Erythroblast (primary cell): ENCODE data around the gene TSHZ2.

Experiments used
- DNase-seq, 2 experiments: peaks; one replicate each; lab custom pipeline; 2025; lab: John Stamatoyannopoulos, UW
- GATA1 ChIP-seq: IDR thresholded peaks from 2 replicates; pipeline ENCODE4 v1.6.1; 2011; ENCODE audit warnings: low read depth, mild to moderate bottlenecking, control low read depth, low read length, moderate library complexity
- POLR2A ChIP-seq: IDR thresholded peaks from 2 replicates; pipeline ENCODE4 v1.6.1; 2011; ENCODE audit warnings: mild to moderate bottlenecking, low read length

The TSHZ2 gene

GRCh38 chr20:53149148-53149889 is 177.2 kb downstream of the TSHZ2 start:
- no peak for DNase-seq
- TF ChIP-seq POLR2A = no peak
- TF ChIP-seq GATA1 = no peak

DNA sequence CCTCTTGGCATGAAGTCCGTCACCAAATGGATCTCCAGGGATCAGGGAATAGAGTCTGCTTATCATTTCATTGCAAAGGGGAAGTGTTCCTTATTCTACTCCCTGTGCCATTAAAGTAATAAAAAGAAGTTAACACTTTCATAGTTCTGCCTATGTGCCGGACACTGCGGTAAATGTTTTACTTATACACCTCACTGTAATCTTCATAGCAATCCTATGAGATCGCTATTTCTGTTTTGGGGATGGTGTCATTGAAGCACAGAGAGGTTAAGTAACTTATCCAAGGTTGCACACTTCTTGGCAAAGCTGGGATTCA is 177.7 kb downstream of the TSHZ2 start:
- TF ChIP-seq GATA1 (no peak), POLR2A (no peak)
- no peak for DNase-seq

DNA sequence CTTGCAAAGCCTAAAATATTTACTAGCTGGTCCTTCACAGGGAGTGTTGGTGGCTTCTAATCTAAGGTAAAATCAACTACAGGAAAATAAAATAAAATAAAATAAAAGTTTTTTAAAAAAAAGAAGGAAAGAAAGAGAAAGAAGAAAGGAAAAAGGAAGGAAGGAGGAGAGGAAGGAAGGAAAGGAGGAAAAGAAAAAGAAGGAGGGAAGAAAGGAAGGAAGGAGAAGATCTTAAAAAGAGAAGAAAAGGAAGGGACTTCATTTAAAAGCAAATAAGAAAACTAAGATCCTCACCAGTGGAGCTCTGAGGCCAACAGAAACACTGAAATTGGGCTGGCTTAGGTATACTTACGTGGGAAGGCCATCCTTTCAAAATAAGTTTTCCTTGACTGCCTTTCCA is 178.4 kb downstream of the TSHZ2 start:
- no peak for DNase-seq
- TF ChIP-seq POLR2A (no peak), GATA1 (no peak)

GRCh38 chr20:53152228-53152627 is 180.1 kb downstream of the TSHZ2 start:
- TF ChIP-seq GATA1 (no peak), POLR2A (no peak)
- DNase-seq = no peak

DNA sequence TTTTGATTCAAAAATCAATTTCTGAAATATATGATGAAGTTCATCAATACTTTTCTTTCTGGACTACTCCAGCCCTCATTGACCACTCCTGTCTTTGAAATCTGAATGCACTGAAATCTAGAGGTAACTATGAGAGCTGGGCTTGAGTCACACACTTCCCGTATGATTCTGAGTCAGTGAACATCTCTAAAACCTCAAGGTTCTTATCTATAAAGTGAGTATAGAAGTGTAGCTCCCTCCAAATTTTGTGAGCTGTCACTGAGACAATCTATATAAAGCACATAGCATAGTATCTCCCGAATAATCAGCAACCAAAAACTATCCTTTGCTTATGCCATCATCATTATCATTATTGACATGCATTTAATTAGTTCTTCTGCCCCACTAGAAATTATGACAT is 182.4 kb downstream of the TSHZ2 start:
- peak in 1 of 2 experiments; percentile 12 for DNase-seq
- TF ChIP-seq GATA1 = no peak
- TF ChIP-seq POLR2A = no peak

DNA sequence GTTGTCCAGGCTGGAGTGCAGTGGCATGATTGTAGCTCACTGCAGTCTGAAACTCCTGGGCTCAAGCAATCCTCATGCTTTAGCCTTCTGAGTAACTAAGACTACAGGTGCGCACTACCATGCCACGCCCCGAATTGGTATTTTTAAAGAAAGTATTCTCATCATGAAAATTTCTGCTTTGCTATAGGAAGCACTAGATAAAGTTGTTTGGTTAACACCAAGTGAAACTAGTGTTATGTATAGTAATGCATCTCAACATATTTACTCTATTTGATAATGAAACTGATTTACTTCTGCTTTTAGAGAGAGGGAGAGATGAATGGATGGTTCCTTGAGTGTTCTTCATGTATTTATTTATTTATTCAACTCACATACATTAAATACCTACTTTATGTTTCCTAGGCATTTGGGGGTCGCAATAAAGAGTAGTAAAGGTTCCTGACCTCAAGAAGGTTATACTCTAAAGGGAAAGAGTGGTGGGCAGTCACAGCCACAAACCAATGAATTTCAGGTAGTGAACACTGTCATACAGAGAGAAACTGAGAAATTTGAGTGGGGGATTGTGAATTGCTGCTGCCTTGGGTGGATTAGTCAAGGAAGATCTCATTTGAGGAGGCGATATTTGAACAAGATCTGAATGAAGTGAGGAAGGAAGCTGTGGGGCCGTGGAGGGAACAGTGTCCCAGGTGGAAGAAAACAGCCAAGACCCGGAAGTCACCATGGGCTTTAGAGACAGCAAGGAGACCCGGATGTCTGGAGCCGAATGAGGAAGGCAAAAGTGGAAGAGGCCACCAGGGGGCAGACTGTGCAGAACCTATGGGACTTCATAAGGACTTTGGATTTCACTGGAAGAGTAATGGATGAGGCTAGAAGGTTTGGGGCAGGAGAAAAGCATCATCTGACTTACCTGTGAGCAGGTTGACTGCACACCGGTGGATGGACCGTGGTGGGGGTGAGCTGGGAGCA is 185.6 kb downstream of the TSHZ2 start:
- TF ChIP-seq GATA1 = no peak
- TF ChIP-seq POLR2A = no peak
- DNase-seq = peak; percentile 58 to 74

DNA sequence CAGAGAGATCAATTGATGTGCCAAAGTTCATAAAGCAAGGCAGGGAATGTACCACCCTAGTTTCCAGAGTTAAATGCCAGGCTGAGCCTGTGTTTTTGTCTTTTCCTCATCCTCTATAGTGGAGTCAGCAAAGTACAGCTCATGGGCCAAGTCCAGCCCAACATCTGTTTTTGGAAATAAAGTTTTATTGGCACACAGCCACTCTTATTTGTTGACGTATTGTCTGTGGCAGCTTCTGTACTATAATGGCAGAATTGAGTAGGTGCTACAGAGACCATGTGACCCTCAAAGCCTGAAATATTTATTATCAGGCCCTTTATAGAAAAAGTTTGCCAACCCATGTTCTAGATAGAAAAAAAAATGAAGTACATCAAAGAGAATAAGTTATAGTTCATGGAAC is 187.0 kb downstream of the TSHZ2 start:
- TF ChIP-seq POLR2A = no peak
- TF ChIP-seq GATA1 = no peak
- DNase-seq = no peak

- TF ChIP-seq POLR2A (no peak), GATA1 (no peak)
- no peak for DNase-seq
These were observed 188.9 kb downstream of the TSHZ2 start for GRCh38 chr20:53161073-53161472.

- DNase-seq = no peak
- TF ChIP-seq POLR2A = no peak
- TF ChIP-seq GATA1 = no peak
These were observed 189.3 kb downstream of the TSHZ2 start for GRCh38 chr20:53161473-53161872.

DNA sequence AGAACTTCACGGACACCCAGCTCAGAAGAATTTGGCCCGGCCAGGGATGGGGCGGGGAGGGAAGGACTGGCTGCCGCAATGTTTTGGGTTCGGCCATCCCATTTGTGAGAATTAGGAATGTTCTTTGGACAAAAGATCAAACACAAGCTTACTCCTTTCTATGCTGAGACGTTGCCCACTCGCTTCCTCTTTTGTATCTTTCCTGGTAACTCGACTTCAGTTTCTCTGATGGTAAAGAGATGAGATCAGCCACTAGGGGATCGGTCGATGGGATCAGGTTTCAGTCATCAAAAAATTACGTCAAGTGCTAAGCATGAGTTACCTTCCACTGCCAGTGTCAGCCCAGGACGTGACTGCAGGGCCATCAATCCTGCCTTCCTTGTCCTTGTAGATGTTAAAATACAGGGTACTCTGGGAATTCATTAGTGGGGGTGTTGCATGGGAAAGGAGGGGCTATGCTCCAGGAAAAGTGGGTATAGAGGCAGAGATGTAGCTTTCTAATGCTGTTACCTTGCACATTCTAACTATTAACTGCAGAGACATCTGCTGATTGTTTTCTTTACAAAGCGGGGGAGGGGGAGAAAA is 190.2 kb downstream of the TSHZ2 start:
- DNase-seq = peak; percentile 8 to 32
- TF ChIP-seq POLR2A = no peak
- no peak for TF ChIP-seq GATA1

DNA sequence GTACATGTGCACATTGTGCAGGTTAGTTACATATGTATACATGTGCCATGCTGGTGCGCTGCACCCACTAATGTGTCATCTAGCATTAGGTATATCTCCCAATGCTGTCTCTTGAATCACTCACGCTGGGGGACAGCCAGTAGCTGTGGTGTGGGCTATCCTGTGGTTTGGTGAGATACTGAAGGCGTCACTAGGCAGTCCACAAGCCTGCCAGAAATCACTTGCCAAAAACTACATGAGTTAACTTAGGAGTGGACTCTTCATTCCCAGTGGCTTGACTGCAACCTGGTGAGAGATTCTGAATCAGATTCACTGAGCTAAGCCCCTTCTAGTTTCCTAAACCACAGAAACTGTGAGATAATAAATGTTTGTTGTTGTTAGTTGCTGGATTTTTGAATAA is 191.3 kb downstream of the TSHZ2 start:
- TF ChIP-seq POLR2A (no peak), GATA1 (no peak)
- peak; percentile 29 to 37 for DNase-seq

DNA sequence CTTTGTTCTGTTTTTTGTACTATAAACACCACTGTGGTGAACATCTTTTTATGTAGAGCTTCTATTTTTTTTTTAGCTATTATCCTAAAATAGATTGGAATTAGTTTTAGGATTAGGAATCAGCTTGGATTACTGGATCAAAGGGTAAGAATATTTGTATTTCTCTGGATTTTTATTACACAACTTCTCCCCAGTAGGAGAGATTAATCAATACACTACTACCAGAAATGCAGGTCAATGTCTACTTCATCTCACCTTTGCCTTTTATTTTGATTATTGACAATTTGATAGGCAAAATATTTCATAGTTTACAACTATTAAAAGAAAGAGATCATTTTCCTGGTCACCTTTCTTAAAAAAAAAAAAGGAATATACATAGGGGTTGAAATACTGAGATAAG is 191.9 kb downstream of the TSHZ2 start:
- no peak for TF ChIP-seq GATA1
- TF ChIP-seq POLR2A = no peak
- DNase-seq = no peak

- no peak for DNase-seq
- TF ChIP-seq POLR2A (no peak), GATA1 (no peak)
These were observed 193.3 kb downstream of the TSHZ2 start for GRCh38 chr20:53165452-53165851.

GRCh38 chr20:53168491-53168890 is 196.3 kb downstream of the TSHZ2 start:
- no peak for DNase-seq

DNA sequence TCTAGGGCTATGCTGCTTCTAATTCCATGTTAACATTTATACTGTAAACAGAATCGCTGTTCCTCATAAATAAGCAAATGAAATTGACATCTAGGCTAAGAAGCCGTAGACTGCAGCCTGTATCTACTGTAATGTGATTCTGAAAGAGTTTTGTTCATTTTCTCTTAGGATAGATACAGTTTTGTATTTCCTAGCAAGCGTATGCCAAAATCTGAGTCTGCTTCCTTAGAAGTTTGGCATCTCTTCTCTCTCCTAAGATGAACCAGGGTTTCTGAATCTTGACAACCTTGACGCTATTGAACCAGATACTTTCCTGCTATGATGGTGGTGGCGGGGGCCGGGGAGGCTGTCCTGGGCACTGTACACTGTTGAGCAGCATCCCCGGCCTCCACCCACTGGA is 198.0 kb downstream of the TSHZ2 start:
- no peak for DNase-seq
- TF ChIP-seq GATA1 (no peak), POLR2A (no peak)

More at GRCh38 chr20:53168491-53168890, 196.3 kb downstream of the TSHZ2 start:
- no peak for TF ChIP-seq GATA1
- TF ChIP-seq POLR2A = no peak

DNA sequence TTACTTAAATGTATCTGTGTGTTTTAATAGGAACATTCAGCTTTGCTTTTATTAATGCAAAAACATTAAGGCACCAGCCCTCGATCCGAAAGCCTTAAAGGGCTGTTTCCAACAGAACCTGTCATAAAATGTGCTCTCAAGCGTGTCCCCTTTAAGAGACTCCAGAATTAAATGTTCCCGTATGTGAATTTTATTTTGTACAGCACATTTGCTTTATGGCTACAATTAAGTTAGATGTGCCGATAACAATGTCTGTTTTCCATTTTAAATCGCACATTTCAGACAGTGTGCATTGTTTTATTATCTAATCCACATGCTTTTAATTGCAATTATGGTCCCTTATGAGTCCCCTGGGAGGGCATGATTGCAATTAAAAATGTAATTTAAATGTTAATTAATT is 198.9 kb downstream of the TSHZ2 start:
- no peak for DNase-seq
- no peak for TF ChIP-seq GATA1
